GM18517 (cell line): ENCODE results near the gene VEPH1.

ENCODE experiments used
- ATAC-seq: cut with Tn5 transposase; IDR thresholded peaks from one replicate; pipeline ENCODE4 v1.9.1; 2021; ENCODE audit warnings: mild to moderate bottlenecking, moderate library complexity; ENCODE audit not compliant: unreplicated experiment

The VEPH1 gene

DNA sequence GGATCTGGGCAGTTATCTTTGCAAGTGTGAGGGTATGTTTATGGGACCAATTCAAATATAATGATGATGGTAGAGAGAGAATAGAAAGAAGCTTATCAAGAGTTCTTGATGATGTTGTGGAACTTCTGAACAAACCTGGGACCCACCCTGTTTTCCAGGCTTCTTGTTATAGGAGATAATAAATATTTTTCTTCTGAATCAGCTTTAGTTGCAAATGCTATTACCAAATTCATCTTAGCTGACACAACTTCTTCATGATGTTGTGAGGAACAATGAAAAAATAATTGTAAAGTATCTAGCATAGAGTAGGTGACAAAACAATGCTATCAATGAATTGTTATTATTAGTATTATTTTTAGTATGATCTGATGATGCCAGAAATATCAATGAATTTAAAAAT, 110.1 kb downstream of the VEPH1 start:
- no peak for ATAC-seq

DNA sequence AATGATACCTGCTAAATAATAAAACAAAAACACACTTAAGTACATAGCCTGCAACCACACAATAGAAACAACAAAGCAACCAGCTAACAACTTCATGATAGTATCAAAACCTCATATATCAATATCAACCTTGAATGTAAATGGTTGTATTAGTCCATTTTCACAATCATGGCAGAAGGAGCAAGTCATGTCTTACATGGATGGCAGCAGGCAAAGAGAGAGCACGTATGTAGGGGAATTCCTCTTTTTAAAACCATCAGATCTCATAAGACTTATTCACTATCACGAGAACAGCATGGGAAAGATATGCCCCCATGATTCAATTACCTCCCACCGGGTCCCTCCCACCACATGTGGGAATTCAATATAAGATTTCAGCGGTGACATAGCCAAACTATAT, 111.1 kb downstream of the VEPH1 start:
- no peak for ATAC-seq

DNA sequence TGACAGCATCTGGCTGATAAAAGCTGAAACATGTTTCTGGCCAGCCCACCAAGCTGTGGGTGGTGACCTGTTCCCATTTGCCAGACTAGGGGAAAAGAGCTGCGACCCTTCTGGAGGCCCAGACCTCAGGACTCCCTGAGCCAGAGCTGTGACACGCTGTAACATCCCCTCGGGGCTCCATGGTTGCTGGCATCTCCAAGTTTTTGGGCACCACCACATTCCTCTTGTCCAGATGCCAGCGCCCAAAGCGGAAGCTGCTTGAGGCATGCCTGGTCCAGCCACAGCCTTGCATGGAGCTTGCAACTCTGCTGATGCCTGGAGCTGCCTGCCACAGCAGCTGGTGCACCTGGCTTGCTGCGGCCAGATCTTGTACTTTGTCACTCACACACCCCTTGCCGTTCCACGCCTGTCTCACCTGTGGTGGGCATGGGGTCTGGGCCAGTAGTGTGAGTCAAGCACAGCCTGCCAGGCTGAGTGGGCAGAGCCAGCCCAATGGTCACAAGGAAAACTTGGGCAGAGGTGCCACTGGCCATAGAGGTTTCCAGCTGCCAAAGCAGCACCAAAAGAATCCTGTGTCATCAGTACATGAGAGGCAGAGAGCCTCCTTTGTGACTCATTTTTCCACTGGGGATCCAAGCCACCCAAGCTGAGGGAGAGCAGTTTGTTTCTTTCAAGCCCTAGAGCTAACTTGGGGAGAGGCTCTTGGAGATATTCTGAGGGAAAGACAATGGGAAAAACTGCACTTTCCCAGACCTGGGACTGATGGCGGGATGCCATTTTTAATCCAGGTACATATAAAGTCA, 112.3 kb downstream of the VEPH1 start:
- ATAC-seq = no peak

DNA sequence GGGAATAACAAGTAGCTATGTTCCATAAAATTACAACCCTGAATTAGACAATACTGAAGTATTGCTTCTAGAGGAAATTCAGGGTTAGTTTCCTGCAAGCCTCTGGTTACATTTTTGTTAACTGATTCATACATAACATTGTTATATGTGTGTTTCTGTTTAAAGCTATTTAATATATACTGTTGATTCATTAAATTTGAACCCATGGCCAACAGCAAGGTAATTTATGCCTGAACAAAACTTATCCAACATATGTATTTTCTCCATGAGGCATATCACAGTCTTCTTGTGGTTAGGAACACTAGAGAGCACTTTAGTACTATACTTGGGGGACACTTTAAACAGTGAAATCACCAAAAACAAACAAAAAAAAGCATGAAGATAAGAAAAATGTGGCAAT, 114.2 kb downstream of the VEPH1 start:
- no peak for ATAC-seq

DNA sequence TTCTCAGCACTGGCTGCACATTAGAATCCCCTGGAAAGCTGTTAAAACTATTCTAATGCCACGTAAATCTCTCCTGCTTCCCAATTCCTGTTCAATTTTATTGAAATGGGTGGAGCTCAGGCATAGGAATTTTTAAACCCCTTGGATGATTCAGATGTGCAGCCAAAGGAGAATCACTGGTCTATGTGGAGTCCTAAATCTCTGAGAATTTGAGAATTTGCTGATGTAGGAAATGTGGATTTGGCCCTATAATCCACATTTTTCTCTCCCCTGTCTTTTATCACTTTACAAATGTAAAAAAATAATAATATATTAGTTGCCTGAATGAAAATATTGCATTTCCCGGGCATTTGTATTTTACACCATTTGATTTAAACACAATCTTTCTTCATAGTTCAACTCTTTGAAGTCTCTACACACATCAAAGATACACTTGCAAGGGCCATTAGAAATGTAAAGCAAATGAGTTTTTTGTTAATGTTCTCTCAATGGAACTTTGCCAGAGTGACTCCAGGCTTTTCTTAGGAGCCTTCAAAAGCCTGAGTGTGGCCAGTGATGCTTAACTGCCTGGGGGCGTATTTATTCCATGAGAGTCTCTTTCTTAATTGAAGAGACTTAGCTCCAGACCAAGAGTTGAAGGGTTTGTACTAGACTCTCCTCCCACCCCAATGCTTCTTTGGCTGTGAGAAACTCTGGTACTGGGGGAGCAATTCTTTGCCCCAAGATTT, 115.3 kb downstream of the VEPH1 start:
- no peak for ATAC-seq

DNA sequence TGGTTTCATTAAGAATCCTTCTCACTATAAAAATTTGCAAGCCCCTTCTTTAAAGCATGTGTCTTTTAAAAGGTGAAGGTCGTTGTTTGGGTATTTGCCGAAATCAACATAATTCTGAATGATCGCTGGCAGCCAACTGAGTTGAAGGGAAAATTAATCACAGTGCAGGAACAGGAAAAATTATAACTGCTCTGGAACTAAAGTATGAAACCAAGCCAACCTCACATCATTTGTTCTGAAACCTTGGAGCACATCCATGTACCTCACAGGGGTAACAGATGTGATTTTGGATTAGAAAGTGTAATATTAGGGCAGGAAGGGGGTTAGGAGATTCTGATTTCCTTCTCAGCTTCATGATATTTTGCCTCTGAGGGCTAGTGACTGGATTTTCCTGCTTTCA, 118.7 kb downstream of the VEPH1 start:
- no peak for ATAC-seq

DNA sequence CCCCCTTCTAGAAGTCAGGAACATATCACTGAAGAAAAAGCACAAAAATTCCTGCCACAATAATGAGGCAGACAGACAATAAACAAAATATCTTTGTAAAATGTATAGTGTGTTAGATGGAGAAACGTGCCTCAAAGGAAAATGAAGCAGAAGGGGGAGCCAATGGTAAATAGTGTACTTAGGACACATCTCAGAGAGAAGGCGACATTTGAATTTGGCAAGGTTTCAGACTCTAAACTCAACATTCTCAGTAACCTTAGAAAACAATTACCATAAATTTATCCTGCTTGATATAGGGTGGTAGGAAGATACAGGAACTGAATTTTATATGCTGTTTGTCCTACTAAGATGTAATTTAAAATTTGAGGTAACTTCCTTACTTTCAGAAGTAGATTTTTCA, 119.2 kb downstream of the VEPH1 start:
- ATAC-seq = no peak

DNA sequence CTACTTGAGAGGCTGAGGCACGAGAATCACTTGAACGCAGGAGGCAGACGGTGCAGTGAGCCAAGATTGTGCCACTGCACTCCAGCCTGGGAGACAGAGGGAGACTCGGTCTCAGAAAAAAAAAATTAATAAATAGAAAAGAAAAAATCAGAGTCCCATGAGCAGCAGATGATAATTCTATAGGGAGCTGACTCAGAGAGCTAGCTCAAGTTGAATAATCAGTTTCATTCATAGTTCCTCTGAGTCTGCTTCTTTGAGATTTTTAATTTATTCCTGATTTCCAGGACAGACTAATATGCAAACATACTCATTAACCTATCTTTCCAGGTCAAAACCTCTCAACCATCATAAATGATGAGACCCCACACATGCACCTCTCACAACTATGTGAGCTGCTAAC, 121.6 kb downstream of the VEPH1 start:
- ATAC-seq = no peak

DNA sequence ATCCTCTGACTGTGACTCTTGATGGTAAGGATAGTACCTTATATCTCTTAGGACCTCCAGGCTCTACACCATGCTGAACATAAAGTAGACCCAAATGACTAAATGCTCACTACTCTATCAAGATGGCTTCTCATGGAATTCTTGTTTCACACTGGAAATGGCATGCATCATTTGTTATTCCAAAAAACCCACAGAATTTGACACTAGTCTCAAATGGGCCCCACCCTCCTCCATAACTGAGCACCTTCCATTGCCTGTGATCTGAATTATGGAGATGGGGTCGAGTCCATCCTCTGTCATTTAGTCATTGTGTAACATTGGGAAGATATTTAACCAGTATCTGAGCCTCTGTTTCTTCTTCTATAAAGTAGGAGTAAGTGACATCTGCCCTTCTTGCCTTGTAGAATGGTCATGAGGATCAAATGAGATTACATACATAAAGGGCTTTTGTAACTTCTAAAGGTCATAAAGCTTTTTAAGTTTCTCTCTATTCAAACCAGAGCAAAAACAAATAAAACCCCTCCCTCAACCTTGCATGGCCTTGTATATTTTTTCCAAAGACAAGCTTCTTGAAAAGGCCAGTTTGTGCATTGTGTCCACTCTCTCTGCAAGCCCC, 123.6 kb downstream of the VEPH1 start:
- no peak for ATAC-seq

DNA sequence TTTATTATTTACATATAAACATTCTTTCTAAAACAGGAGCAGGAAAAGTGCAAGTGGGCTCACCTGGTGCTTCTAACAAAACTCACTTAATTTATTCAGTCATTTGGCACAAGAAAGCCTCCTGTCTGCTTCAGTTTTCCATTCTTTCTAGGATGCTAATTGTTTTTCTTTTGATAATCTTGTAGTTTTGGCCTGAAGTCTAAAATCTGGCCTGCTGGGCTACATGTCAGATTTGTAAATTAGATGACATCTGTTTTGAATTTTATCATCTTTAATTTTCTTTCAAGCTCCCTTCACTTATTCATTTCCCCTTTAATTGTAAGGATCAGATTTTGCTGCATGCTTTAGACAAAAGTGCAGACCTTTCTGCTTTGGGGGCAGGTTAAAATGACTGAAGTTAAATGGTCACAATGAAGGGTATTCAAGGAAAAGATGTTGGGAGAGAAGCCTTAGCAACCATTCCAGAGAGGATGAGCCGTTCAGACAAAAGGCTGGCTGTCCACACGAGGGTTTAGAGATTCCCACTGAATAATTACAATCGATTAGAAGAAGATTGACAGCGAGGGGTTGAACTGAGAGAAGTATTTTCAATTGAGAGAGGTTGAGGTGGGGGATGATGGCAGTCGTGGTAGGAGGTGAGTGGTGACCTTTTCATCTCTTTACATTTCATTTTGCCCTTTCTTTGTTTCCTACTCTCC, 126.5 kb downstream of the VEPH1 start:
- no peak for ATAC-seq

DNA sequence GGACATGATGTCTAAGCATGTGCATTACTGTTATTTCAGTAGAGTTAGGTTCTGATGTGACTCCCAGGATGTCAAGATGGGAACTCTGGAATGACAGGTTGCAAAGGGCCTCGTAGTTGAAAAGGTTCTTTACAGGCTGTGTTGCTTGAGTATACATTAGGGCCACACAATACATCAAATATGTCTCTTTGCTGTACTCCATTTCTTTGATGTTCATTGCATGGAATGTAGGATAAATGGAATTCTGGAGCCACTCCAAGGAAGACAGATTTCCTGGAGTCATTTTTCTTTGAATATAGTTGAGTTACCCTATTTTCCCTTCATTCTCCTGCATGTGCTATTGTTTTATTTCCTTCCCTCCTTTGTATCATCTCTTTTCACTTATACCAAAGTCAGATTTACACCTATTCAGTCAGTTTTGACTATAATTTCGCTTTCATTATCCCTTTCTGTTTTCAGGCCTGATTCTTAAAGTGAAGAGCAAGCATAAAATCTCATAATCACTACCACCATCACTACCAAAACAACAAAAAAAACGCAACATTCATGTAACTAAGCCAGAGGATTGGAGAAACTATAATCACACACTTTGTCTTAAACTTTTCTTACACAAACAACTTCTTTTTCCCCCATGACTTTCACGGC, 127.8 kb downstream of the VEPH1 start:
- ATAC-seq = no peak

DNA sequence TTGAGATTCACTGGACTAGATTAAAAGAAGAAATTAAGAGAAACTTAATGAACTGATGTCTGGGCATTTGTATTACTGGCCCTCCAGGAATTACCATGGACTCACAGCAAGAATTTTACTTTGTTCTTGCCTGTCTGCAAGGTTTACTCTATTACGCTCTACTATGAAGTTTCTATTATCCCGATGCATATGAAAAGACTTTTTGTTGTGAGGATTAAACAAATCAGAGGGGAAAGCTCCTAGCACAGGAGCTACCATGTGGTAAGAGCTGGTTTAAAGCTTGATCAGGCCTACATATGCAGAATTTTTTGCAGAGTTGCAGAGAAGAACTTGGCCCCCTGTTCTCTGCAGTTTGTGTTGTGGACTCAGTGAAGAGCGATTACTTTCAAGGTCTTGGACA, 128.3 kb downstream of the VEPH1 start:
- no peak for ATAC-seq

DNA sequence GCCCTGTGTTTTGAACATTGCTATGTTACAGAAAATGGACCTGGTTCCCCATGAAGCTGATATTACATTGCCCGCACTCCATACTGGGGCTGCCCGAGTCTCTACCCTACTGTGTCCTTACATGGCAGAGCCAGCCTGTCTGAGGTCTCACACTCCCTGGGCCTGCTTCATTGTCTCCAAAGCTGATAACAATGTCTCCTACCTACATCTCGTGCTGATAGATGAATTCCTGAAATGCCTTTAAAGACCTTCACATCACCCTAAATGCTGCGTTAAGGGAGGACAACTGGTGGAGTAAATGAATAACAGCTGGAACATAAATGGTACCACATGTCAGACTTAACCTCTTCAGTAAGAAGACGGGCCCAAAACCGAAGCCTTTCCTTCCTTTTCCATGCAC, 129.4 kb downstream of the VEPH1 start:
- ATAC-seq = no peak

DNA sequence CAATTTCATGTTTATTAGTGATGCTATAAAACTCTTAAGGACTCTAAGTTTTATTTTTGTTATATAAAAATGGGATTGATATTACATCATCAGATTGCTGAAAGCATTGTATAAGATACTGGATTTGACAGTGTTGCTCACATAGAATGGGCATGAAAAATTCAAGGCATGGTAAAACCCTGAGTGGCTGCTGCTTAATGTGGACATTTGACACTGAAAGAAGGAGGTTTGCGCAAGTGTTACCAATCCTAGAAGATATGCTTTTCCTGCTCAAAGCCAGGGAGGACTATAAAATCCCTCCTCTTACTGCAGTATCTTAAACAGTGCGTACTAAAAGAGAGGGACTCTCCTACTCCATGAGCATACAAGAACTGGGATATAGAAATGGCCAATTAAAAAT, 132.3 kb downstream of the VEPH1 start:
- ATAC-seq = no peak

DNA sequence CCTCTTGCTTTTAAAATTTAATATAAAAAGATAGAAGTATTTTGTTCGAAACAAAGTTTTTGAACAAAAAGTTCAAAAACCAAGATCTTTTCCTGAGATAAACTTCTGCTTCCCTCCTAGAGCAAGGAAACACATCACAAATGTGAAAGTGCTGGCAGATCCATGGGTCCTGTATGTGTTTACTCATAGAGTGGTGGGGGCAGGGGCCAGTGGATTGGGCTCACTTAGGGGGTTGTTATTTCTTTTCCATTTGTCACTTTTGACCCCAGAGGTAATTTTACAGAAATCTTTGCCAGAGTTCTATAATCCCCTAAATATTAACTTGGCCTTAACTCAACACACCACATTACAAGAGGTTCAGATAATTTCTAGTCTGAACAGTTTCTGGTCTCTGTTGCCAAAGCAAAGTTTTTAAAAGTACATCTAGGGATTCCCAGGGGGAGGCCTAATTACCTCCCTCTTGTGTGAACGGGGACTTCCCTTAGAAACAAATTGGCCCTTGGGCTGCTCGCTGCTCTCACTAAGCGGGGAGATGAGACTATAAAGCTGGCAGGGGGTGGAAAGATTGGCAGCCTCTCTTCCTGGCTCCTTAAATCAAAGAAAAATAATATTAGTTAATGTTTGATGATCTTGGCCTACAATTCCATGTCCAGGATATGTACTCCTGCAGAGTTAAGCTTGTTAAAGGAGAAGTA, 133.3 kb downstream of the VEPH1 start:
- ATAC-seq = no peak

DNA sequence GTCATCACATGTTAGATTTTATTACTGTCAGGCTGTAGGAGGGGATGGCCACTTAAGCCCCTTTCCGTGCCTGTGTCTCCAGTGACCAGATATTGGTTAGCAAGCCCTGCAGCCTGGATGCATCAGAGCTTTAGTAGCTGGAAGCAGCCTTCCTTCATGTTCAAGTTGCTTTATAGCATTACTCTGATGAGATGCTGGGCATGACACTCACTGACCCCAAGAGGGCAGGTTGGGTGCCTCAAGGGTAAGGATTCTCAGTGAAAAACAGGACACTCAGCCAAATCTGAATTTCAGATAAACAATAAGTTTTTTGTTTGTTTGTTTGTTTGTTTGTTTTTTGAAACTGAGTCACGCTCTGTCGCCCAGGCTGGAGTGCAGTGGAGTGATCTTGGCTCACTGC, 135.0 kb downstream of the VEPH1 start:
- no peak for ATAC-seq

DNA sequence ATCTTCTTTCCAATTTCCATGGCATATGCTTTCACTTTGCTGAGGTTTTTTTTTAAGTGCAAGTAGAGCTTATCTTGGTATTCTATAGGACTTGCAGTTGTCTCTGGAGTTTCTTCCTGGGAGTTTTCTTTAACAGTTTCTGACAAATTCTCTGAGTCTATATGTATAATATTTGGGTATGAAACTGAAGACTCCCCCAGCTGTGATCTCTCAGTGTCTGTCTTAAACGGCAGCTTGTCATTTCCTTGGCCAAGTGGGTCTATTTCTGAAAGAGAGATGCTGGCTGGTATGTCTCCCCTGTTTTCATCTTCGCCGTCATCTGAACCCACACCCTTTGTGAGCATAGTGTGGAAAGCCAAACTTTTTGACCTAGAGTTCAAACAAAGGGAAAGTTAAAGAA, 139.8 kb downstream of the VEPH1 start:
- no peak for ATAC-seq

DNA sequence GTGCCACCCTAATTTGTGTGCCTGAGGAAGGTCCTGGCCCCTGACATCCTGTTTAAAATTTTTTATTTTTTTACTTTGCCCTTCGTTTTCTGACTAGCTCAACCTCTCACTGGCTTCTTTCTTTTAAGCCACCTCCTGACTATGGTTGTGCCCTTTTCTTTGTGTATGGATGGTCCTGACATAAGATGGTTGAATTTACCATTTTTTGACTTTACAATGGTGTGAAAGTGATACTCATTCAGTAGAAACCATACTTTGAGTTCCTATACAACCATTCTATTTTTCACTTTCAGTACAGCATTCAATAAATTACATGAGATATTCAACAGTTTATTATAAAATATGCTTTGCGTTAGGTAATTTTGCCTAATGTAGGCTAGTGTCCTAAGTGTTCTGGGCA, 140.9 kb downstream of the VEPH1 start:
- no peak for ATAC-seq

DNA sequence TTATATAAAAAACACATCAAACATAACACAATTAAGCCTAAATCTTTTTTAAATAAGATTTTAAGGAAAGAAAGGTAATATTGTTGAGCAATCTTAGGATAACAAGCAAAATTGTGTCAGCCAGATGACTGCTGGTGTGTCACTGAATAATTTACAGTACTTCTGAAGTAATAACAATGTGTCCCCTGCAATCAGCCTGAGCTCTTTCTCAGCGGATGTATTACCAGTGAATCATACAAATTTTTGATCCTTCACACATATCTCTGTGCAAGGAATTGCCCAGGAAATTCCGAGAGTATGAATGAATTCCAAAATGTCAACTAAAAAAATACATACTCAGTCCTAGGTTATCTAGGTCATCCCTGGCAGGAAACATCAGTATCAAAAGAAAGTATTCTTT, 143.2 kb downstream of the VEPH1 start:
- ATAC-seq = no peak

DNA sequence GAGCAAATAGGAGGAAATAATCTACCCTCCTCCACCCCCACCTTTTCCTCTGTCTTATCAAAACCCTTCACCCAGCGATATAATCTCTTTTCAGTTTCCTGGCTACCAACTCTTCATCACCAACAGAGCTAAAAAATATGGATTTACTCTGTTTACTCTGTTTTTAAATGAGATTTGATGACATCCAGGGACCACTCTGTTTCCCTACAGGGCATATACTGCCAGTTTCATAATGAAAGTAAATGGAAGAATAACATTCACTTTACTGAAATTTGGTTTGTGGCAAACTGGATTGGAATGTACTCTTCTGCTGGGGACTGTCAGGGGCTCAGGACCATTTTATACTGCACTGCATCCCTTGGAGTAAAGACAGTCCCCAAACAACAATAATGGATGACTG, 146.7 kb downstream of the VEPH1 start:
- no peak for ATAC-seq
